ENCODE measurements around the gene C4A. TPM values are rescaled to one million over a fixed set of nuclear protein-coding genes. Genes with fewer than 3 reads are reported as not detected.
"Not testable (repeated sequence)": the region's sequence is repeated elsewhere in the genome, so short reads cannot be mapped to it uniquely, and the experiment has no call there.

The C4A gene
- total RNA-seq, 1 donor from 2014 or later: 96.3 TPM

DNA sequence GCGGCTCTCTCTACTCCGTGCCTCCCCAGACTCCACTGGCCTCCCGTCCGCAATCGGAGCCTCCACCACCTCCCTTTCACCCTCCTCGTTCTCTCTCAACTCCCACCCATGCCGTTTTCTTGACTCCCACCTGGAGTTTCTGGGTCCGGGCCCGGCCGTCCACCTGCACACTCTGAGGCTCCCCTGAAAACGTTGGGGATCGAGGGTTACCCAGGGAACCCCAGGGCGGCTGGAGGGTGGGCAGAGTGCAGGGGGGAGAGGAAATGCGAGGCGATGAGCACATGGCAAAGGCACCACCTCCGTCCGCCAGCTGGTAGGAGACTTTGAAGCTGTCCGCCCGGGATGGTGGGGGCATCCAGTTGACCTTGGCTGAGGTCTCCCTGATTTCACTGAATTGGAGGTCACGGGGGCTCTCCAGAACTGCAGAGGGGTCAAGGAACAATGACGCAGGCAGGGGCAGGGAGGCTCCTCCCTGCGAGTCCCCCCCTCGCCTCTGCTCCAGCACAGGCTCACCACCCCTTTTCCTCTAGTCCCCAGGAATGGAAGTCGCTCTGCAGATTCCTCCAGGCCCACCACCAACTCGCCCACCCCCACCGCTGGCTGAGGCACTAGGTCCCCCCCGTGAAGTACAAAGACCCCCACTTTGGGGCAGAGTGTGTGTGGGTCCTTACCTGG, 29.1 kb downstream of the C4A start:
- ATAC-seq; intact Hi-C loops (cut with micrococcal nuclease); DNase-seq: not testable (repeated sequence)

DNA sequence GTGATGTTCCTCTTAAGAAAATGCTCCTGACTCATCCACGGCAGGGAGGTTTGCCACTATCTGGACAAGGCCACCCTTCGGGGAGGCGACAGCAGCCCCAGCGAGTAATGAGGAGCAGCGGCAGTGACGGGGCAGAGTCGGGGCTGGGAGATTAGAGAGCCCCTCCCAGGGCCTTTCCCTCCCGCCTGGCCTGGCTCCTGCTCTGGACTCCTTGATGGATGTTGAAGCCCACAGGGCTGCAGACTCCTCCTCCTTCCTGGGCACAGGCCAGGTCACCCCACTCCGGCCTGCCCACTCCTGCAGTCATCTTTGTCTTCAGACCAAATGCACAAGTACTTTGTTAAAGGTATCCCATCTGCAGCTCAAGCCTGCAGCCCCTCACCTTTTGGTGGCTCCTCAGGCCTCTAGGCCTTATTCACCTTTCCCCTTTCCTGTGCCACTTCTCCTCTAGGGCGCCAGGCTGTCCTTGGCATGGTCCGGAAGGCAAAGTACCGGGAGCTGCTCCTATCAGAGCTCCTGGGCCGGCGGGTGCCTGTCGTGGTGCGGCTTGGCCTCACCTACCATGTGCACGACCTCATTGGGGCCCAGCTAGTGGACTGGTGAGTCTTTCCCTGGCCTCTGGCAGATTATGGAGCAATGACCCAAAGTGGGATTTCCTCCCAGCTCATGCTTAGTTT, 31.2 kb downstream of the C4A start:
- peak; percentile 36 for DNase-seq

DNA sequence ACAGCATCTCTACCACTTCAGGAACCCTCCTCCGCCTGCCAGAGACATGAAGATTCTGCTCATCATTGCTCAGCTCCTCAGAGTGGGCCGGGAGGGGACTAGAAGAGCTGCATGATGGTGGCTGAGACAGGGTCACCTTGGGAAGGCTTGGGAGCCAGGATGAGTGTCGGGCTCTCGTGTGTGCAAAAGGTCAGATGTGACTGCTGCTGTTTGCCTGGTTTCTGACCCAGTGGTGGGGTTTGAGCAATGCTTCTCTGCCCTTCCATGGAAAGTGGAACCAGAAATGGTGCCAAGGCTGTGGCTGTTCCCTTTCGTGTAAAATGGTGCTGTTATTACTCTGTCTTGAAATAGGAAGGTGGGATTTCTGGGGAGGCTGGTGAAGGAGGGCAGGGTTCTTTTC, 31.9 kb downstream of the C4A start:
- intact Hi-C loops (cut with micrococcal nuclease): not testable (repeated sequence)

More for the DNA sequence above, 31.2 kb downstream of the C4A start:
- ATAC-seq: peak; percentile 13
- intact Hi-C loops (cut with micrococcal nuclease): not testable (repeated sequence)

DNA sequence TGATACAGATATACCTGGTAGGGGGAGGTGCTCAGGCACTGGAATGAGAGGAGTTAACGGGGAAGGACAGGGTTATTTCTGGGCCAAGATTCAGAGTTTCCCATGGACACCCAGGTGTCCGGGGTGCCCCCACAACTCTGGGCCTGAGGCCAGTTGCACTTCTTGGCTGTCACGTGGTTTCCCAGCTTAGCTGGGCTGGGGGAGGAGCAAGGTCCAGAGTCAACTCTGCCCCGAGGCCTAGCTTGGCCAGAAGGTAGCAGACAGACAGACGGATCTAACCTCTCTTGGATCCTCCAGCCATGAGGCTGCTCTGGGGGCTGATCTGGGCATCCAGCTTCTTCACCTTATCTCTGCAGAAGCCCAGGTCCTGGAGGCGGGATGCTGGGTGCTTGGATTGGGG, 32.7 kb downstream of the C4A start, which contains the start of gene C4B:
Gene C4B, plus strand, starts transcription at position 249 of the 400 bp plus-strand sequence. Its CDS starts 51 bp downstream, at position 300.
- peak; percentile 86 for ATAC-seq
- intact Hi-C loops (cut with micrococcal nuclease); DNase-seq: not testable (repeated sequence)

More for the DNA sequence above, 31.9 kb downstream of the C4A start:
- DNase-seq, ATAC-seq: not testable (repeated sequence)

DNA sequence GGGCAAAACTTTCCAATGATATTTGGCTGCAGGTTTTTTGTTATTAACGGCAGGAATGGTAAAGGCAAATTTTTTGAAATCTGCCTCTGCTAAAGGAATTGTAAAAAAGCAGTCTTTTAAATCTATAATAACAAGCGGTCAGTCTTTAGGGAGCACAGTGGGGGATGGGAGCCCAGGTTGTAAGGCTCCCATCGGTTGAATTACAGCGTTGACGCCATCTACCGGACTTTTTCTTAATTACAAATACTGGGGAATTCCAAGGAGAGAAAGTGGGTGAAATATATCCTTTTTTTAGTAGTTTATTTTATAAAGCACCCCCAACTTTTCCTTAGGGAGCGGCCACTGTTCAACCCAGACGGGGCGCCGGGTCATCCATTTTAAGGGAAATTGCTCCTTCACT, 40.2 kb downstream of the C4A start:
- ATAC-seq; DNase-seq; intact Hi-C loops (cut with micrococcal nuclease): not testable (repeated sequence)

DNA sequence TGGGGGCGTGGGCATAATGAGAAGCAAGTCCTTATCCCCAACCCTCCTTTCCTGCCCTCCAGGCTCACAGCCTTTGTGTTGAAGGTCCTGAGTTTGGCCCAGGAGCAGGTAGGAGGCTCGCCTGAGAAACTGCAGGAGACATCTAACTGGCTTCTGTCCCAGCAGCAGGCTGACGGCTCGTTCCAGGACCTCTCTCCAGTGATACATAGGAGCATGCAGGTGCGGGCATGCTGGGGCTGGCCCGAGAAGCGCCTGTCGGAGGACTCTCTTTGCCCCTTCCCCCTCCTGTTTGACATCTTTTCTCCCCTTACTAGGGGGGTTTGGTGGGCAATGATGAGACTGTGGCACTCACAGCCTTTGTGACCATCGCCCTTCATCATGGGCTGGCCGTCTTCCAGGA, 46.8 kb downstream of the C4A start:
- ATAC-seq; intact Hi-C loops (cut with micrococcal nuclease); DNase-seq: not testable (repeated sequence)

DNA sequence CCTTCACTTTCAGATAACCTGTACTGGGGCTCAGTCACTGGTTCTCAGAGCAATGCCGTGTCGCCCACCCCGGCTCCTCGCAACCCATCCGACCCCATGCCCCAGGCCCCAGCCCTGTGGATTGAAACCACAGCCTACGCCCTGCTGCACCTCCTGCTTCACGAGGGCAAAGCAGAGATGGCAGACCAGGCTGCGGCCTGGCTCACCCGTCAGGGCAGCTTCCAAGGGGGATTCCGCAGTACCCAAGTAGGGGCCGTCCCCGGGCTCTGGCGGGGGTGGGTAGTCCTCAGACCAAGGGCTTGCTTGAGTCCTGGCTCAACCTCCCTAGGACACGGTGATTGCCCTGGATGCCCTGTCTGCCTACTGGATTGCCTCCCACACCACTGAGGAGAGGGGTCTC, 47.7 kb downstream of the C4A start:
- ATAC-seq; DNase-seq; intact Hi-C loops (cut with micrococcal nuclease): not testable (repeated sequence)

DNA sequence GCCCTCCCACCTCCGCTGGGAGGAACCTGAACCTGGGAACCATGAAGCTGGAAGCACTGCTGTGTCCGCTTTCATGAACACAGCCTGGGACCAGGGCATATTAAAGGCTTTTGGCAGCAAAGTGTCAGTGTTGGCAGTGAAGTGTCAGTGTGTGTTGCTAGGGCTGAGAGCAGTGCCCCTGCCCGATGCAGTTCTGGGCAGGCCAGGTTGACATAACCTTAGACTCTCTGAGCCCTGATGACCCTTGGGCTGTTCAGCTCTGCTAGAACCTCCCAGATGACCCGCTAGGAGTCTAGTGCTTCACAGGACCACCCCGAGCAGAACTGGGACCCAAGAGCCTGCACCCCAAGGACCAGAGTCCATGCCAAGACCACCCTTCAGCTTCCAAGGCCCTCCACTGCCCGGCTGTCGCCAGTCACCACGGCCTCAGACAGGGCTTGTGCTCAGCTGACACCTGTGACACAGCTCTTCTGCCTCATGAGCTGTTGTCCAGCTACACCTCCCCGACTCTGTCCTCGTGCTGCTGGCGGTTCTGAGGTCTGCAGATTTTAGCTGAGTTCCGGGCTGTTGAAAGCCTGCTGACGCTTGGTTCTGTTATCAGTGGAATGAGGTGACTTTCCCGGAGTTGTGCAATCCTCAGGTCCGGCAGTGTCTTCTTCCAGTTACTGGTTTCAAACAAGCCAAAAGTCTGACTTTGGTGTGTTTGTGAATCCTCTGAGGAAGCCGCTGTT, 53.6 kb downstream of the C4A start:
- DNase-seq; intact Hi-C loops (cut with micrococcal nuclease): not testable (repeated sequence)
- ATAC-seq: peak; percentile 43

DNA sequence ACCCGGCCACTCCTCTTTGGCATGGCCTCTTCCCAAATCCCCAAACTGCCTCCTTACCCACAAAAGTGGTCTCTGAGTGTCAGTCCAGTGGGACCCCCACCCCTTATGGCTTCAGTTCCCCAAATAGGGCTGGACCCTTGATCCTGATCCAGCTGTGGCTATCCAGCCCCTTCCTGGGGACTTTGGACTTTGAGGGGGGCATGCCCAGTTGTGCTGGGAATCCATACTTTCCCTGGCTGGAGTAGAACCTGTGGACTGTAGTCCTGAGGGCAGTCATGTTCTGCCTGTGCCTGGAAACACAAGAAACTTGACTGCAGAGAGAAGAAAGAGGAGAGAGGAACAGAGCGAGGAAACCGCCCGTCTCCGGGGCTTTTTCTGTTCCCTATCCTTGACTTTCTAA, 55.3 kb downstream of the C4A start:
- ATAC-seq; intact Hi-C loops (cut with micrococcal nuclease); DNase-seq: not testable (repeated sequence)

DNA sequence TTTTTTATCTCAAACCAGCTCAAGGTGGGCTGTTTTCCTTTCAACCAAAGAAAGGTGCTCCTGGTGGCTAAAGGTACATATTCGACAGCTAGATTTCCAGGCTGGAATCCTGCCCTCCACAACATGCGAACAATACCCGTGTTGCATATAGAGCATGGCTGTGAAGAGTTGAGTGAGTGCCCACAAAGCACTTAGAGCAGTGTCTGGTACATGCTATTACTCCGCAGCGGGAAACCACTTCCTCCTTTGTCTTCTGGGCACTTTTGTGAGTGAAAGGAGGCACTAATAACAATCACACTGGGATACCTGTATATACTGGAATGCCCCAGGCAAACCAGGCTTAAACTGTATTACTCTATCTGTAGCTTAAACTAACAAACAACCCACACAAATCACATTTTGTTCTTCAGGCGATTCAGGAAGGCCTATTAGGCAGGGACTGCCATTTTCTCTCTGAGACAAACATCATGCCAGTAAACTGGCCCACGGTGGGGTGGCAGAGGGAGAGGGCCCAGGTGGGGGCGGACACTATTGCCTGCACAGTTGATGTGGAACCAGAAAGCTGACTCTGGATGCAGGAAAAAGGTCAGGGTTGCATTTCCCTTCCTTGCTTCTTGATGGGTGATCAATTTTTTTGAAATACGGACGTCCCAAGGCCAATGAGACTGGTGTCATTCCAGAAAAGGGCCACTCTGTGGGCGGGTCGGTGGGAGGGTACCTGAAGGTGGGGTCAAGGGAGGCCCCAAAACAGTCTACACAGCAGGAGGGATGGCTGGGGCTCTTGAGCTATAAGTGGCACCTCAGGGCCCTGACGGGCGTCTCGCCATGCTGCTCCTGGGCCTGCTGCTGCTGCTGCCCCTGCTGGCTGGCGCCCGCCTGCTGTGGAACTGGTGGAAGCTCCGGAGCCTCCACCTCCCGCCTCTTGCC, 56.0 kb downstream of the C4A start, which contains the start of gene CYP21A2:
Gene CYP21A2, plus strand, starts transcription at position 818 of the 927 bp plus-strand sequence. Its CDS starts 8 bp downstream, at position 826.
- peak; percentile 30 for DNase-seq
- intact Hi-C loops (cut with micrococcal nuclease); ATAC-seq: not testable (repeated sequence)

DNA sequence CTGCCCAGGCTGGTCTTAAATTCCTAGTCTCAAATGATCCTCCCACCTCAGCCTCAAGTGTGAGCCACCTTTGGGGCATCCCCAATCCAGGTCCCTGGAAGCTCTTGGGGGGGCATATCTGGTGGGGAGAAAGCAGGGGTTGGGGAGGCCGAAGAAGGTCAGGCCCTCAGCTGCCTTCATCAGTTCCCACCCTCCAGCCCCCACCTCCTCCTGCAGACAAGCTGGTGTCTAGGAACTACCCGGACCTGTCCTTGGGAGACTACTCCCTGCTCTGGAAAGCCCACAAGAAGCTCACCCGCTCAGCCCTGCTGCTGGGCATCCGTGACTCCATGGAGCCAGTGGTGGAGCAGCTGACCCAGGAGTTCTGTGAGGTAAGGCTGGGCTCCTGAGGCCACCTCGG, 57.0 kb downstream of the C4A start:
- ATAC-seq; intact Hi-C loops (cut with micrococcal nuclease); DNase-seq: not testable (repeated sequence)

DNA sequence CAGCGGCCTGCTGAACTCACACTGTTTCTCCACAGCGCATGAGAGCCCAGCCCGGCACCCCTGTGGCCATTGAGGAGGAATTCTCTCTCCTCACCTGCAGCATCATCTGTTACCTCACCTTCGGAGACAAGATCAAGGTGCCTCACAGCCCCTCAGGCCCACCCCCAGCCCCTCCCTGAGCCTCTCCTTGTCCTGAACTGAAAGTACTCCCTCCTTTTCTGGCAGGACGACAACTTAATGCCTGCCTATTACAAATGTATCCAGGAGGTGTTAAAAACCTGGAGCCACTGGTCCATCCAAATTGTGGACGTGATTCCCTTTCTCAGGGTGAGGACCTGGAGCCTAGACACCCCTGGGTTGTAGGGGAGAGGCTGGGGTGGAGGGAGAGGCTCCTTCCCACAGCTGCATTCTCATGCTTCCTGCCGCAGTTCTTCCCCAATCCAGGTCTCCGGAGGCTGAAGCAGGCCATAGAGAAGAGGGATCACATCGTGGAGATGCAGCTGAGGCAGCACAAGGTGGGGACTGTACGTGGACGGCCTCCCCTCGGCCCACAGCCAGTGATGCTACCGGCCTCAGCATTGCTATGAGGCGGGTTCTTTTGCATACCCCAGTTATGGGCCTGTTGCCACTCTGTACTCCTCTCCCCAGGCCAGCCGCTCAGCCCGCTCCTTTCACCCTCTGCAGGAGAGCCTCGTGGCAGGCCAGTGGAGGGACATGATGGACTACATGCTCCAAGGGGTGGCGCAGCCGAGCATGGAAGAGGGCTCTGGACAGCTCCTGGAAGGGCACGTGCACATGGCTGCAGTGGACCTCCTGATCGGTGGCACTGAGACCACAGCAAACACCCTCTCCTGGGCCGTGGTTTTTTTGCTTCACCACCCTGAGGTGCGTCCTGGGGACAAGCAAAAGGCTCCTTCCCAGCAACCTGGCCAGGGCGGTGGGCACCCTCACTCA, 57.7 kb downstream of the C4A start:
- intact Hi-C loops (cut with micrococcal nuclease); ATAC-seq: not testable (repeated sequence)
- peak; percentile 27 for DNase-seq

DNA sequence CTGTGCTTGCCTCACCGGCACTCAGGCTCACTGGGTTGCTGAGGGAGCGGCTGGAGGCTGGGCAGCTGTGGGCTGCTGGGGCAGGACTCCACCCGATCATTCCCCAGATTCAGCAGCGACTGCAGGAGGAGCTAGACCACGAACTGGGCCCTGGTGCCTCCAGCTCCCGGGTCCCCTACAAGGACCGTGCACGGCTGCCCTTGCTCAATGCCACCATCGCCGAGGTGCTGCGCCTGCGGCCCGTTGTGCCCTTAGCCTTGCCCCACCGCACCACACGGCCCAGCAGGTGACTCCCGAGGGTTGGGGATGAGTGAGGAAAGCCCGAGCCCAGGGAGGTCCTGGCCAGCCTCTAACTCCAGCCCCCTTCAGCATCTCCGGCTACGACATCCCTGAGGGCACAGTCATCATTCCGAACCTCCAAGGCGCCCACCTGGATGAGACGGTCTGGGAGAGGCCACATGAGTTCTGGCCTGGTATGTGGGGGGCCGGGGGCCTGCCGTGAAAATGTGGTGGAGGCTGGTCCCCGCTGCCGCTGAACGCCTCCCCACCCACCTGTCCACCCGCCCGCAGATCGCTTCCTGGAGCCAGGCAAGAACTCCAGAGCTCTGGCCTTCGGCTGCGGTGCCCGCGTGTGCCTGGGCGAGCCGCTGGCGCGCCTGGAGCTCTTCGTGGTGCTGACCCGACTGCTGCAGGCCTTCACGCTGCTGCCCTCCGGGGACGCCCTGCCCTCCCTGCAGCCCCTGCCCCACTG, 58.6 kb downstream of the C4A start:
- intact Hi-C loops (cut with micrococcal nuclease); DNase-seq: not testable (repeated sequence)
- peak; percentile 4 for ATAC-seq

DNA sequence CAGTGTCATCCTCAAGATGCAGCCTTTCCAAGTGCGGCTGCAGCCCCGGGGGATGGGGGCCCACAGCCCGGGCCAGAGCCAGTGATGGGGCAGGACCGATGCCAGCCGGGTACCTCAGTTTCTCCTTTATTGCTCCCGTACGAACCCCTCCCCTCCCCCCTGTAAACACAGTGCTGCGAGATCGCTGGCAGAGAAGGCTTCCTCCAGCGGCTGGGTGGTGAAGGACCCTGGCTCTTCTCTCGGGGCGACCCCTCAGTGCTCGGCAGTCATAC, 59.1 kb downstream of the C4A start:
- intact Hi-C loops (cut with micrococcal nuclease); ATAC-seq; DNase-seq: not testable (repeated sequence)

DNA sequence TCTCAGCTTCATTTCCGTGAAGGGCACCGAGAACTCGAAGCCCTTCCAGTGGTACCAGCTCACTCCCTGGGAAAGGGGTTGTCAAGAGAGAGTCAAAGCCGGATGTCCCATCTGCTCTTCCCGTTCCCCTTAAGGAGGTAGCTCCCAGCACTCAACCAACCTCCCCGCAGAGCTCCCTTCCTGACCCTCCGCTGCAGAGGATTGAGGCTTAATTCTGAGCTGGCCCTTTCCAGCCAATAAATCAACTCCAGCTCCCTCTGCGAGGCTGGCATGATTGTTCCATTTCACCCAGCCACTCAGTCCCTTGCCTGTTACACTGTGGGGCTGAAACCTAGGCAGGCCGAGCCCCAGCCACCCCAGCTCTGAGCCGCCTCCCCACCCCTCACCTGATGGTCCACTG, 59.5 kb downstream of the C4A start:
- DNase-seq; intact Hi-C loops (cut with micrococcal nuclease); ATAC-seq: not testable (repeated sequence)

DNA sequence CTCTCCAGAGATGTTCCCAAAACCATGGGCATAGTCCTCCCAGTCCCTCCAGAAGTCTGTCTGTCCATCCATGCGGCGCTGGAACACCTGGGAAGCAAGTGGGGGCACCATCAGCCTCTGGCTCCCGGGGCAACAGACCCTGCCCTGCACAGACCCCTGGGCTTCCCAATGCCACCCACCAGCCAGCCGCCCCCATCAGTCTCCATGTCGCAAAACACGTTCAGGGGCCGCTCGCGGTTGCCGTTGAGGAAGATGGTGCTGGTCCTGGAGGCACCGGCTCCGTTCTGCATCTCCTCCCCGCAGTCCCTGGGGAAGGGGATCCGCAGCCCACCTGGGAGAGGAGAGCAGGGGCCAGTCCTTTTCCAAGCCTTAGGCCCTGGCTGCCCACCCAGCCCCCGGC, 60.4 kb downstream of the C4A start:
- DNase-seq; ATAC-seq; intact Hi-C loops (cut with micrococcal nuclease): not testable (repeated sequence)
